Measurements from ENCODE around the gene RPS6KL1. TPM values are rescaled to one million over a fixed set of nuclear protein-coding genes. Genes with fewer than 3 reads are reported as not detected.

Gene RPS6KL1
- total and polyA plus RNA-seq, 8 donors, result 0.62 to 6.7 (median 1.2) TPM

GRCh38 chr14:74907744-74908143 lies 15.3 kb downstream of the RPS6KL1 start:
- DNase-seq (no peak), ATAC-seq (no peak)
- no peaks in the 10 kb centered on the region for H3K9me3 ChIP-seq
- peaks cover 0 to 7% of the 10 kb centered on the region in 2 donors for H3K4me1 ChIP-seq
- no peaks in the 10 kb centered on the region for H3K27me3 ChIP-seq
- intact Hi-C loops (cut with DNase I), result loop anchor here in 1 of 2 donors (5.0 kb wide), 1 partner anchor 45 kb away; no protein-coding TSS in a partner anchor
- H3K36me3 ChIP-seq, result peaks cover 0 to 36% of the 10 kb centered on the region in 2 donors
- no peak overlapping the region for H3K27ac ChIP-seq
- no peak overlapping the region for H3K4me3 ChIP-seq
- TF ChIP-seq CTCF (IDR thresholded peaks at IDR 0.05), result no peak

- no peak for ATAC-seq
- intact Hi-C loops (cut with DNase I), result loop anchor here in 1 of 2 donors (5.0 kb wide), 1 partner anchor 45 kb away; no protein-coding TSS in a partner anchor
Observed at GRCh38 chr14:74906925-74907521, 16.0 kb downstream of the RPS6KL1 start.

GRCh38 chr14:74905595-74906142 lies 17.4 kb downstream of the RPS6KL1 start:
- intact Hi-C loops (cut with DNase I), result loop anchor here in 1 of 2 donors (5.0 kb wide), 1 partner anchor 43 kb away; no protein-coding TSS in a partner anchor
- H3K4me1 ChIP-seq, result peaks cover 0 to 7% of the 10 kb centered on the region in 2 donors
- DNase-seq (peak in 3 of 4 donors; percentile 59 to 92 (median 70)), ATAC-seq (peak; percentile 71)
- H3K36me3 ChIP-seq, result peaks cover 0 to 57% of the 10 kb centered on the region in 2 donors
- H3K27me3 ChIP-seq, result no peaks in the 10 kb centered on the region
- no peak overlapping the region for H3K4me3 ChIP-seq
- no peaks in the 10 kb centered on the region for H3K9me3 ChIP-seq
- peak; percentile 89 to 94 for TF ChIP-seq CTCF (IDR thresholded peaks at IDR 0.05)
- no peak overlapping the region for H3K27ac ChIP-seq

More at GRCh38 chr14:74906925-74907521, 16.0 kb downstream of the RPS6KL1 start:
- H3K4me3 ChIP-seq, result no peak overlapping the region
- H3K4me1 ChIP-seq, result peaks cover 0 to 7% of the 10 kb centered on the region in 2 donors
- TF ChIP-seq CTCF (IDR thresholded peaks at IDR 0.05), result no peak
- H3K9me3 ChIP-seq, result no peaks in the 10 kb centered on the region
- H3K27me3 ChIP-seq, result no peaks in the 10 kb centered on the region
- H3K36me3 ChIP-seq, result peaks cover 0 to 44% of the 10 kb centered on the region in 2 donors
- H3K27ac ChIP-seq, result no peak overlapping the region
- no peak for DNase-seq

GRCh38 chr14:74904635-74905503 lies 18.2 kb downstream of the RPS6KL1 start:
- intact Hi-C loops (cut with DNase I), result loop anchor here in 1 of 2 donors (5.0 kb wide), 1 partner anchor 43 kb away; no protein-coding TSS in a partner anchor
- ATAC-seq, result no peak

More at GRCh38 chr14:74904635-74905503, 18.2 kb downstream of the RPS6KL1 start:
- Histone ChIP-seq H3K27ac (no peak overlapping the region), H3K4me1 (peaks cover 0 to 7% of the 10 kb centered on the region in 2 donors), H3K36me3 (peaks cover 7 to 65% of the 10 kb centered on the region in 2 donors), H3K9me3 (no peaks in the 10 kb centered on the region), H3K4me3 (no peak overlapping the region), H3K27me3 (no peaks in the 10 kb centered on the region)
- TF ChIP-seq CTCF (IDR thresholded peaks at IDR 0.05), result no peak
- no peak for DNase-seq
